HepG2 (cell line): ENCODE results near the gene TMED9. TPM values are rescaled to one million over a fixed set of nuclear protein-coding genes. Genes with fewer than 3 reads are reported as not detected.
A peak's percentile ranks its signal among the peaks of the same experiment; 100 is the strongest.

Source experiments
- CBFB ChIP-seq: sonication (generic); formaldehyde crosslinking; IDR thresholded peaks from 2 replicates; pipeline ENCODE4 v1.4.0; 2020; ENCODE audit warnings: missing genetic modification reagents
- DMAP1 ChIP-seq: IDR thresholded peaks from 2 replicates; pipeline ENCODE4 v1.6.1; 2016
- FOXP1 ChIP-seq, 2 experiments: fragments of 450-650 bp in 1 of 2; IDR thresholded peaks; 2 replicates each; pipeline ENCODE4 v1.6.1; 2017 to 2018; ENCODE audit warnings: antibody characterized with exemption in 1 of 2
- GATAD2A ChIP-seq: IDR thresholded peaks from 2 replicates; pipeline ENCODE4 v1.6.1; 2016
- HNF1B ChIP-seq: sonication (generic); formaldehyde crosslinking; IDR thresholded peaks from 2 replicates; pipeline ENCODE4 v1.5.1; 2020; ENCODE audit warnings: mild to moderate bottlenecking, moderate library complexity, missing genetic modification reagents
- KDM3A ChIP-seq: IDR thresholded peaks from 2 replicates; pipeline ENCODE4 v1.6.1; 2018; ENCODE audit warnings: low read depth, missing compliant biosample characterization
- KLF16 ChIP-seq, 2 experiments: sonication (generic) in 1 of 2; formaldehyde crosslinking in 1 of 2; IDR thresholded peaks; 2 replicates each; pipeline versions ENCODE4 v1.6.1 to v1.8.0; 2016 to 2023; ENCODE audit warnings: missing genetic modification reagents in 2 of 2, missing compliant biosample characterization in 1 of 2
- LCORL ChIP-seq, 2 experiments: fragments of 450-650 bp in 1 of 2; sonication (generic) in 1 of 2; formaldehyde crosslinking in 1 of 2; IDR thresholded peaks; 2 replicates each; pipeline versions ENCODE4 v1.5.0 to v1.6.1; 2017 to 2020; ENCODE audit warnings: antibody characterized with exemption in 1 of 2, missing genetic modification reagents in 1 of 2
- MAX ChIP-seq: IDR thresholded peaks from 2 replicates; pipeline ENCODE4 v1.6.1; 2012; ENCODE audit warnings: inconsistent platforms
- MTA3 ChIP-seq: sonication (generic); formaldehyde crosslinking; IDR thresholded peaks from 2 replicates; pipeline ENCODE4 v1.4.0; 2020; ENCODE audit warnings: missing genetic modification reagents
- NONO ChIP-seq, 2 experiments: fragments of 450-650 bp in 1 of 2; sonication (generic) in 1 of 2; formaldehyde crosslinking in 1 of 2; IDR thresholded peaks in 1 of 2; conservative IDR thresholded peaks in 1 of 2; 2 replicates each; pipeline versions ENCODE4 v1.6.1 to v1.8.0; 2017 to 2022; ENCODE audit warnings: mild to moderate bottlenecking in 1 of 2, missing genetic modification reagents in 1 of 2, moderate library complexity in 1 of 2
- RFXANK ChIP-seq: IDR thresholded peaks from 2 replicates; pipeline ENCODE4 v1.6.1; 2016
- SKI ChIP-seq: fragments of 450-650 bp; IDR thresholded peaks from one replicate; pipeline ENCODE4 v1.6.1; 2018; ENCODE audit warnings: mild to moderate bottlenecking; ENCODE audit not compliant: partially characterized antibody
- TBX3 ChIP-seq: fragments of 450-650 bp; IDR thresholded peaks from 2 replicates; pipeline ENCODE4 v1.6.1; 2017; ENCODE audit warnings: antibody characterized with exemption, mild to moderate bottlenecking, inconsistent platforms, borderline replicate concordance
- XRCC5 ChIP-seq: fragments of 200-400 bp; formaldehyde crosslinking; optimal IDR thresholded peaks from 2 replicates; pipeline ENCODE3; 2017; ENCODE audit warnings: mild to moderate bottlenecking, low read length
- ZBTB10 ChIP-seq: sonication (generic); formaldehyde crosslinking; IDR thresholded peaks from 2 replicates; pipeline ENCODE4 v1.4.0; 2020; ENCODE audit warnings: missing genetic modification reagents, borderline replicate concordance
- ZFP91 ChIP-seq: sonication (generic); formaldehyde crosslinking; IDR thresholded peaks from 2 replicates; pipeline ENCODE4 v1.9.0; 2022; ENCODE audit warnings: missing genetic modification reagents, mild to moderate bottlenecking, borderline replicate concordance
- ZNF251 ChIP-seq: sonication (generic); formaldehyde crosslinking; IDR thresholded peaks from 2 replicates; pipeline ENCODE4 v1.9.0; 2021; ENCODE audit warnings: mild to moderate bottlenecking, missing genetic modification reagents
- ZNF274 ChIP-seq: sonication (generic); formaldehyde crosslinking; IDR thresholded peaks from 2 replicates; pipeline ENCODE4 v1.5.1; 2020; ENCODE audit warnings: mild to moderate bottlenecking, missing genetic modification reagents
- ZNF564 ChIP-seq: sonication (generic); formaldehyde crosslinking; IDR thresholded peaks from 2 replicates; pipeline ENCODE4 v1.8.1; 2023; ENCODE audit warnings: mild to moderate bottlenecking, missing genetic modification reagents
- ZNF570 ChIP-seq: sonication (generic); formaldehyde crosslinking; IDR thresholded peaks from 2 replicates; pipeline ENCODE4 v1.4.0; 2020; ENCODE audit warnings: mild to moderate bottlenecking, missing genetic modification reagents, borderline replicate concordance
- ZNF607 ChIP-seq: sonication (generic); formaldehyde crosslinking; IDR thresholded peaks from 2 replicates; pipeline ENCODE4 v1.5.1; 2020; ENCODE audit warnings: missing genetic modification reagents, mild to moderate bottlenecking, borderline replicate concordance
- ZSCAN21 ChIP-seq: sonication (generic); formaldehyde crosslinking; IDR thresholded peaks from 2 replicates; pipeline ENCODE4 v1.8.0; 2022; ENCODE audit warnings: mild to moderate bottlenecking, missing genetic modification reagents, moderate library complexity, borderline replicate concordance
- polyA plus RNA-seq, 8 experiments: library from polyadenylated mRNA; depleted of rRNA in 3 of 8; stranded (reverse) in 7 of 8; unstranded in 1 of 8; fragments of >200 nt; fragmentation: Illumina TruSeq in 4 of 8; extraction: Trizol in 4 of 8; gene quantifications; 2 replicates each; pipeline versions ENCODE4 v1.2.1 to v1.2.3, GENCODE V29; 2011 to 2016; ENCODE audit warnings: low read depth in 4 of 8, missing spikeins in 1 of 8, mixed read lengths in 1 of 8; ENCODE audit not compliant: insufficient read depth in 1 of 8
- total RNA-seq, 5 experiments: library from RNA; depleted of rRNA; stranded (reverse); fragments of >200 nt; fragmentation: Illumina TruSeq; extraction: Trizol; gene quantifications; 2 replicates each; pipeline ENCODE4 v1.2.3, GENCODE V29; 2016; ENCODE audit warnings: low read depth in 1 of 5

TMED9 gene
- total and polyA plus RNA-seq, 2 of the 13 experiments (the other 11 are each of a cell fraction or from before 2014, with no cell fraction given): 161 to 350 TPM

- TF ChIP-seq MTA3 (CRISPR knock-in tag): no peak
- no peak for TF ChIP-seq ZNF570 (CRISPR knock-in tag)
- TF ChIP-seq RFXANK (CRISPR knock-in tag): 0 out of 2 replicates have a peak, but pooled peaks have one; percentile 25
- no peak for TF ChIP-seq ZBTB10 (CRISPR knock-in tag)
- peak; percentile 73 for TF ChIP-seq DMAP1 (CRISPR knock-in tag)
- no peak for TF ChIP-seq ZNF251
- TF ChIP-seq ZNF274: no peak
- 0 out of 2 replicates have a peak, but pooled peaks have one; percentile 33 for TF ChIP-seq ZSCAN21 (CRISPR knock-in tag)
- no peak for TF ChIP-seq KDM3A (CRISPR knock-in tag)
- peak; percentile 78 for TF ChIP-seq FOXP1 (IDR thresholded peaks at IDR 0.05)
- peak; percentile 92 for TF ChIP-seq FOXP1 (CRISPR knock-in tag; IDR thresholded peaks at IDR 0.05)
- no peak for TF ChIP-seq LCORL (IDR thresholded peaks at IDR 0.05)
- 0 out of 2 replicates have a peak, but pooled peaks have one; percentile 24 for TF ChIP-seq LCORL (CRISPR knock-in tag; IDR thresholded peaks at IDR 0.05)
- peak; percentile 71; the same call in 1 of the 2 replicates for TF ChIP-seq HNF1B (CRISPR knock-in tag)
- TF ChIP-seq SKI: peak; percentile 35
- 0 out of 2 replicates have a peak, but pooled peaks have one; percentile 45 for TF ChIP-seq CBFB (CRISPR knock-in tag)
- no peak for TF ChIP-seq ZFP91 (CRISPR knock-in tag)
- peak in 1 of 2 experiments; percentile 30; a peak in 1 of 4 replicates for TF ChIP-seq KLF16 (CRISPR knock-in tag; IDR thresholded peaks at IDR 0.05)
- peak; percentile 68; the same call in 1 of the 2 replicates for TF ChIP-seq TBX3
- TF ChIP-seq XRCC5: peak; percentile 25
- TF ChIP-seq ZNF607 (CRISPR knock-in tag): 0 out of 2 replicates have a peak, but pooled peaks have one; percentile 20
- peak; percentile 38; the same call in 1 of the 2 replicates for TF ChIP-seq MAX
- no peak for TF ChIP-seq NONO (IDR thresholded peaks at IDR 0.05)
- no peak for TF ChIP-seq NONO (CRISPR knock-in tag; conservative IDR thresholded peaks at IDR 0.05)
- TF ChIP-seq ZNF564 (CRISPR knock-in tag): 0 out of 2 replicates have a peak, but pooled peaks have one; percentile 50
- peak; percentile 49 for TF ChIP-seq GATAD2A
Observed at GRCh38 chr5:177588413-177588909, 3.5 kb upstream of the TMED9 start (continued).
